Smooth muscle cell (in vitro differentiated cells): ENCODE measurements around the gene CPSF4. TPM values are rescaled to one million over a fixed set of nuclear protein-coding genes. Genes with fewer than 3 reads are reported as not detected.

Experiments
- DNase-seq: peaks from one replicate; lab custom pipeline; 2025; ENCODE audit not compliant: unreplicated experiment; lab: John Stamatoyannopoulos, UW
- H2AFZ ChIP-seq: fragments of 200-600 bp; sonication (generic); 2 replicates; pipeline ENCODE4 v1.6.0; 2016; ENCODE audit warnings: antibody characterized with exemption, low read depth, mild to moderate bottlenecking
- H3F3A ChIP-seq: fragments of 200-600 bp; sonication (generic); 2 replicates; pipeline ENCODE4 v1.6.0; 2017; ENCODE audit warnings: antibody characterized with exemption, low read depth
- H3K27ac ChIP-seq: fragments of 200-600 bp; sonication (generic); 2 replicates; pipeline ENCODE4 v1.5.1; 2016; ENCODE audit warnings: low read depth, mild to moderate bottlenecking
- H3K27me3 ChIP-seq: fragments of 200-600 bp; sonication (generic); 2 replicates; pipeline ENCODE4 v1.6.1; 2016; ENCODE audit warnings: low read depth, mild to moderate bottlenecking
- H3K36me3 ChIP-seq: fragments of 200-600 bp; sonication (generic); 2 replicates; pipeline ENCODE4 v1.5.1; 2016; ENCODE audit warnings: low read depth
- H3K4me1 ChIP-seq: fragments of 200-600 bp; sonication (generic); 2 replicates; pipeline ENCODE4 v1.5.1; 2016; ENCODE audit warnings: low read depth
- H3K4me2 ChIP-seq: fragments of 200-600 bp; sonication (generic); 2 replicates; pipeline ENCODE4 v1.6.0; 2016; ENCODE audit warnings: mild to moderate bottlenecking
- H3K4me3 ChIP-seq: fragments of 200-600 bp; sonication (generic); 2 replicates; pipeline ENCODE4 v1.5.1; 2016; ENCODE audit warnings: mild to moderate bottlenecking
- H3K79me2 ChIP-seq: fragments of 200-600 bp; sonication (generic); 2 replicates; pipeline ENCODE4 v1.6.0; 2016; ENCODE audit warnings: low read depth, mild to moderate bottlenecking
- H3K9ac ChIP-seq: fragments of 200-600 bp; sonication (generic); 2 replicates; pipeline ENCODE4 v1.6.0; 2016; ENCODE audit warnings: low read depth
- H3K9me3 ChIP-seq: fragments of 200-600 bp; sonication (generic); replicated peaks from 2 replicates; pipeline ENCODE4 v1.5.1; 2016; ENCODE audit warnings: low read depth
- H4K20me1 ChIP-seq: fragments of 200-600 bp; sonication (generic); 2 replicates; pipeline ENCODE4 v1.6.0; 2016; ENCODE audit warnings: low read depth
- CTCF ChIP-seq: fragments of 200-600 bp; sonication (generic); IDR thresholded peaks from 2 replicates; pipeline ENCODE4 v1.5.1; 2017; ENCODE audit warnings: borderline replicate concordance, mild to moderate bottlenecking, antibody characterized with exemption; ENCODE audit not compliant: insufficient read depth, poor library complexity, severe bottlenecking
- WGBS: methylation state at CpG from one replicate; pipeline ENCODE4 v1.1.7; 2016; ENCODE audit warnings: low lambda C conversion rate; 5-methylcytosine and 5-hydroxymethylcytosine counted together
- polyA plus RNA-seq: library from polyadenylated mRNA; unstranded; fragments of >200 nt; fragmentation: Nextera tagmentation; extraction: Ambion mirVana; gene quantifications from 2 replicates; pipeline ENCODE4 v1.2.1, GENCODE V29; 2016
- total RNA-seq: library from RNA; depleted of rRNA; stranded (reverse); fragments of >200 nt; gene quantifications from 2 replicates; pipeline ENCODE4 v1.2.3, GENCODE V29; 2014

The CPSF4 gene
- total and polyA plus RNA-seq, 2 experiments from 2014 or later = 27.1 to 30.3 TPM

- Histone ChIP-seq H3K9ac (no peak overlapping the region), H3K36me3 (peaks cover 8% of the 10 kb centered on the region), H3K27ac (no peak overlapping the region), H3K4me2 (no peak overlapping the region), H3K4me3 (no peak overlapping the region), H2AFZ (no peak overlapping the region), H3K4me1 (no peaks in the 10 kb centered on the region), H3F3A (peaks cover 6% of the 10 kb centered on the region), H3K9me3 (no peaks in the 10 kb centered on the region), H4K20me1 (peaks cover 30% of the 10 kb centered on the region), H3K79me2 (peaks cover 2% of the 10 kb centered on the region), H3K27me3 (no peaks in the 10 kb centered on the region)
- no peak for TF ChIP-seq CTCF
- WGBS = 97% methylated on average over 29 of the region's 29 CpGs
- DNase-seq = no peak
These were observed 19.3 kb upstream of the CPSF4 start for GRCh38 chr7:99419323-99420021.

- Histone ChIP-seq H3K4me1 (no peaks in the 10 kb centered on the region), H2AFZ (no peak overlapping the region), H4K20me1 (peaks cover 30% of the 10 kb centered on the region), H3K27ac (no peak overlapping the region), H3K36me3 (peaks cover 8% of the 10 kb centered on the region), H3K79me2 (no peaks in the 10 kb centered on the region), H3K27me3 (no peaks in the 10 kb centered on the region), H3K4me2 (no peak overlapping the region), H3K9me3 (no peaks in the 10 kb centered on the region), H3F3A (peaks cover 6% of the 10 kb centered on the region), H3K9ac (no peak overlapping the region), H3K4me3 (no peak overlapping the region)
- no peak for DNase-seq
- TF ChIP-seq CTCF = no peak
- 94% methylated on average over 5 of the region's 5 CpGs for WGBS
These were observed 18.5 kb upstream of the CPSF4 start for GRCh38 chr7:99420213-99420612.

- Histone ChIP-seq H3K4me2 (no peak overlapping the region), H3F3A (peaks cover 6% of the 10 kb centered on the region), H3K79me2 (no peaks in the 10 kb centered on the region), H3K4me1 (no peaks in the 10 kb centered on the region), H3K27ac (no peak overlapping the region), H2AFZ (no peak overlapping the region), H3K36me3 (peaks cover 8% of the 10 kb centered on the region), H3K9me3 (no peaks in the 10 kb centered on the region), H3K4me3 (no peak overlapping the region), H3K27me3 (no peaks in the 10 kb centered on the region), H4K20me1 (peaks cover 25% of the 10 kb centered on the region), H3K9ac (no peak overlapping the region)
- TF ChIP-seq CTCF = no peak
- 76% methylated on average over 7 of the region's 7 CpGs for WGBS
- no peak for DNase-seq
These were observed 17.8 kb upstream of the CPSF4 start for GRCh38 chr7:99420986-99421385.

GRCh38 chr7:99422186-99422585 is 16.6 kb upstream of the CPSF4 start:
- no peak overlapping the region for H3K27ac ChIP-seq
- H3K9me3 ChIP-seq = no peaks in the 10 kb centered on the region
- no peaks in the 10 kb centered on the region for H3K27me3 ChIP-seq
- TF ChIP-seq CTCF = no peak
- WGBS = 96% methylated on average over 11 of the region's 11 CpGs
- DNase-seq = no peak
- H3K9ac ChIP-seq = no peak overlapping the region
- no peak overlapping the region for H2AFZ ChIP-seq
- H3K4me2 ChIP-seq = no peak overlapping the region
- H3F3A ChIP-seq = peaks cover 6% of the 10 kb centered on the region
- H3K4me3 ChIP-seq = no peak overlapping the region
- peaks cover 23% of the 10 kb centered on the region for H4K20me1 ChIP-seq
- peaks cover 4% of the 10 kb centered on the region for H3K36me3 ChIP-seq
- no peaks in the 10 kb centered on the region for H3K4me1 ChIP-seq
- H3K79me2 ChIP-seq = no peaks in the 10 kb centered on the region
